PC-3 (cell line): ENCODE results near the gene CA11. TPM values are rescaled to one million over a fixed set of nuclear protein-coding genes. Genes with fewer than 3 reads are reported as not detected.
A peak's percentile ranks its signal among the peaks of the same experiment; 100 is the strongest.
"Not testable (repeated sequence)": the region's sequence is repeated elsewhere in the genome, so short reads cannot be mapped to it uniquely, and the experiment has no call there.

Experiments used
- ATAC-seq: fragments of 200-7000 bp; cut with Tn5 transposase; 2 replicates; pipeline ENCODE4 v1.9.1; 2020; ENCODE audit warnings: mild to moderate bottlenecking, moderate library complexity
- BruUV-seq: library from RNA; stranded (reverse); fragments of 400-500 nt; replicated peaks from 2 replicates; lab custom pipeline; 2021; lab: Mats Ljungman, UMichigan
- CTCF ChIA-PET: fragments of 300-600 bp; sonication (Branson Sonifier 250); formaldehyde crosslinking; loops from one replicate; lab custom pipeline; 2022; ENCODE audit warnings: antibody characterized with exemption; lab: Charles Lee
- POLR2A ChIA-PET: fragments of 300-600 bp; sonication (Branson Sonifier 250); formaldehyde crosslinking; loops from one replicate; lab custom pipeline; 2022; ENCODE audit warnings: antibody characterized with exemption; ENCODE audit not compliant: unreplicated experiment; lab: Charles Lee
- DNase-seq: peaks from one replicate; pipeline ENCODE4 v3.0.0-alpha.2; 2015
- H2AFZ ChIP-seq: fragments of 300-600 bp; sonication (generic); 2 replicates; pipeline ENCODE4 v1.6.0; 2016; ENCODE audit warnings: antibody characterized with exemption, low read length
- H3F3A ChIP-seq: fragments of 300-600 bp; sonication (generic); one replicate; pipeline ENCODE4 v1.6.0; 2017; ENCODE audit warnings: antibody characterized with exemption, low read length, control low read depth, mild to moderate bottlenecking; ENCODE audit not compliant: unreplicated experiment
- H3K27ac ChIP-seq: fragments of 300-600 bp; sonication (generic); 2 replicates; pipeline ENCODE4 v1.5.1; 2016; ENCODE audit warnings: mild to moderate bottlenecking, low read length
- H3K27me3 ChIP-seq: fragments of 300-600 bp; sonication (generic); 2 replicates; pipeline ENCODE4 v1.6.1; 2016; ENCODE audit warnings: low read length, mixed read lengths
- H3K36me3 ChIP-seq: fragments of 300-600 bp; sonication (generic); 2 replicates; pipeline ENCODE4 v1.6.1; 2016; ENCODE audit warnings: low read depth, mixed run types, low read length, mixed read lengths
- H3K4me1 ChIP-seq: fragments of 300-600 bp; sonication (generic); 2 replicates; pipeline ENCODE4 v1.5.1; 2016; ENCODE audit warnings: low read length; ENCODE audit not compliant: insufficient read depth
- H3K4me2 ChIP-seq: fragments of 300-600 bp; sonication (generic); 2 replicates; pipeline ENCODE4 v1.6.0; 2016; ENCODE audit warnings: low read length
- H3K4me3 ChIP-seq: fragments of 300-600 bp; sonication (generic); 2 replicates; pipeline ENCODE4 v1.5.1; 2016; ENCODE audit warnings: mild to moderate bottlenecking, low read length, mixed read lengths
- H3K79me2 ChIP-seq: fragments of 300-600 bp; sonication (generic); 2 replicates; pipeline ENCODE4 v1.6.1; 2017; ENCODE audit warnings: low read length, mixed read lengths
- H3K9ac ChIP-seq: fragments of 300-600 bp; sonication (generic); 2 replicates; pipeline ENCODE4 v1.6.0; 2016; ENCODE audit warnings: mild to moderate bottlenecking, low read length
- H3K9me2 ChIP-seq: fragments of 300-600 bp; sonication (generic); replicated peaks from 2 replicates; pipeline ENCODE4 v1.6.1; 2016; ENCODE audit warnings: mixed run types, low read length, mixed read lengths
- H3K9me3 ChIP-seq: fragments of 300-600 bp; sonication (generic); 2 replicates; pipeline ENCODE4 v1.6.1; 2016; ENCODE audit warnings: low read length, mixed read lengths
- H4K20me1 ChIP-seq: fragments of 300-600 bp; sonication (generic); 2 replicates; pipeline ENCODE4 v1.6.1; 2016; ENCODE audit warnings: low read length, mixed read lengths
- CTCF ChIP-seq: fragments of 300-600 bp; sonication (generic); conservative IDR thresholded peaks from 2 replicates; pipeline ENCODE4 v1.5.1; 2017; ENCODE audit warnings: antibody characterized with exemption, low read depth, mild to moderate bottlenecking, low read length
- EZH2 ChIP-seq: fragments of 300-600 bp; sonication (generic); IDR thresholded peaks from one replicate; pipeline ENCODE4 v1.6.1; 2017; ENCODE audit warnings: antibody characterized with exemption, mild to moderate bottlenecking, low read length; ENCODE audit not compliant: unreplicated experiment
- EZH2phosphoT487 ChIP-seq: fragments of 300-600 bp; sonication (generic); IDR thresholded peaks from 2 replicates; pipeline ENCODE4 v1.6.1; 2018; ENCODE audit warnings: mild to moderate bottlenecking, antibody characterized with exemption, low read length, borderline replicate concordance
- intact Hi-C: fragments of 100-400 bp; cut with micrococcal nuclease; formaldehyde crosslinking; loops from 2 replicates; pipeline ENCODE4 v1.9.0; 2023
- total RNA-seq: library from RNA; depleted of rRNA; stranded (reverse); fragments of >200 nt; gene quantifications from 2 replicates; pipeline ENCODE4 v1.2.3, GENCODE V29; 2014

CA11 gene
- total RNA-seq, 1 experiment from 2014 or later: 4.1 TPM

- ChIA-PET CTCF (no interaction called here), POLR2A (no interaction called here)
- Histone ChIP-seq H3K4me3 (no peak overlapping the region), H3K79me2 (no peaks in the 10 kb centered on the region), H3K4me2 (no peak overlapping the region), H3K27ac (no peak overlapping the region), H3K9ac (no peak overlapping the region), H3K36me3 (no peaks in the 10 kb centered on the region), H2AFZ (no peak overlapping the region), H3K9me2 (no peaks in the 10 kb centered on the region), H3K9me3 (no peaks in the 10 kb centered on the region), H3F3A (no peaks in the 10 kb centered on the region), H3K4me1 (peaks cover 3% of the 10 kb centered on the region; the same call in 1 of the 2 replicates), H3K27me3 (no peaks in the 10 kb centered on the region), H4K20me1 (no peaks in the 10 kb centered on the region)
- no TSS peak for BruUV-seq
- ATAC-seq (no peak), DNase-seq (no peak)
- intact Hi-C loops: no loop called here
- TF ChIP-seq EZH2phosphoT487 (no peak), EZH2 (no peak), CTCF (no peak)
Measured at GRCh38 chr19:48687776-48688175, 41.8 kb upstream of the CA11 start.

- H3F3A ChIP-seq, intact Hi-C loops, CTCF ChIA-PET: not testable (repeated sequence)
Measured at GRCh38 chr19:48686637-48687036, 40.6 kb upstream of the CA11 start.

GRCh38 chr19:48686088-48686487 is 40.1 kb upstream of the CA11 start:
- Histone ChIP-seq H3K9ac (no peak overlapping the region), H3K4me1 (peaks cover 3% of the 10 kb centered on the region; the same call in 1 of the 2 replicates), H3K4me2 (no peak overlapping the region), H3F3A (no peaks in the 10 kb centered on the region), H3K27ac (no peak overlapping the region), H4K20me1 (no peaks in the 10 kb centered on the region), H2AFZ (no peak overlapping the region), H3K27me3 (no peaks in the 10 kb centered on the region), H3K9me2 (no peaks in the 10 kb centered on the region), H3K9me3 (no peaks in the 10 kb centered on the region), H3K36me3 (no peaks in the 10 kb centered on the region), H3K4me3 (no peak overlapping the region), H3K79me2 (no peaks in the 10 kb centered on the region)
- DNase-seq (peak; percentile 43), ATAC-seq (no peak)
- BruUV-seq: no TSS peak
- intact Hi-C loops: no loop called here
- ChIA-PET CTCF (no interaction called here), POLR2A (no interaction called here)
- TF ChIP-seq EZH2phosphoT487: no peak
- TF ChIP-seq EZH2: no peak
- TF ChIP-seq CTCF: no peak

More at GRCh38 chr19:48686637-48687036, 40.6 kb upstream of the CA11 start:
- ATAC-seq, H3K4me2 ChIP-seq, H3K9me2 ChIP-seq, H4K20me1 ChIP-seq, H3K27me3 ChIP-seq, DNase-seq, H3K9ac ChIP-seq, BruUV-seq, H2AFZ ChIP-seq, H3K4me3 ChIP-seq, H3K36me3 ChIP-seq, H3K4me1 ChIP-seq, POLR2A ChIA-PET, H3K27ac ChIP-seq, H3K79me2 ChIP-seq, H3K9me3 ChIP-seq: not testable (repeated sequence)
